Measurements from ENCODE around the gene TAF1B.

DNA sequence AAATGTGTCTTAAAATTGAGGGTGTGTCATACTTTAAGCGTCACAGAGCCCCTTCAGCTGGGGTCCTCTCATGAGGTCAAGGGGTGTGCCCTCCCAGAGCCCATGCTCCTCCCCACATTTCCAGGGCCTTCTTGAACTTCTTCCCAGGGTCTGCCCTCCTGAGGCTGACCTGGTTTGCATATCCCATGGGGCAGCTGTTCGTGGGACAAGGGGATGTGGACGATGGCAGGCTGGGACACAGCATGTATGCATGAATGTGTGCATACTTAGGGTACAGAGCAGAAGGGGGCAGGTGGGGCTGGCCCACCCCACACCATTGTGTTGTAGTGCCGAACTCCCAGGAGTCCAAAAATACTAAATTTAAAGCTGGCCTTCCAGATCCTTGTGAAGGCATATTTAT lies 46.2 kb upstream of the TAF1B start:
- TF ChIP-seq POLR2A (IDR thresholded peaks at IDR 0.05), result no peak
- no peak for TF ChIP-seq CTCF (IDR thresholded peaks at IDR 0.05)

Measured in breast epithelium (tissue), 3 donors.